ENCODE measurements around the gene KLHL2.
"Not testable (repeated sequence)": the region's sequence is repeated elsewhere in the genome, so short reads cannot be mapped to it uniquely, and the experiment has no call there.

The KLHL2 gene

GRCh38 chr4:165332502-165332901 lies 125.1 kb downstream of the KLHL2 start:
- DNase-seq = no peak

GRCh38 chr4:165335163-165335703 lies 127.9 kb downstream of the KLHL2 start:
- DNase-seq = no peak

- DNase-seq = no peak
These were observed 129.4 kb downstream of the KLHL2 start for GRCh38 chr4:165336743-165337142.

DNA sequence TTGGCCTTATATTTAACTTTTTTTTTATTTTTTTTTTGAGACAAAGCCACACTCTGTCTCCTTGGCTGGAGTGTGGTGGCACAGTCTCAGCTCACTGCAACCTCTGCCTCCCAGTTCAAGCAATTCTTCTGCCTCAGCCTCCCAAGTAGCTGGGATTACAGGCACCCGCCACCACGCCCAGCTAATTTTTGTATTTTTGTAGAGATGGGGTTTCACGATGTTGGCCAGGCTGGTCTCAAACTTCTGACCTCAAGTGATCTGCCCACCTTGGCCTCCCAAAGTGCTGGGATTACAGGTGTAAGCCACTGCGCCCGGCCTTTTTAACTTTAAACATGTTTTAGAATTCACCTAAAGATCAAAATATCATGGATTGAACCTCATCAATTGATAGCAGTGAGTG lies 135.0 kb downstream of the KLHL2 start:
- not testable (repeated sequence) for DNase-seq

DNA sequence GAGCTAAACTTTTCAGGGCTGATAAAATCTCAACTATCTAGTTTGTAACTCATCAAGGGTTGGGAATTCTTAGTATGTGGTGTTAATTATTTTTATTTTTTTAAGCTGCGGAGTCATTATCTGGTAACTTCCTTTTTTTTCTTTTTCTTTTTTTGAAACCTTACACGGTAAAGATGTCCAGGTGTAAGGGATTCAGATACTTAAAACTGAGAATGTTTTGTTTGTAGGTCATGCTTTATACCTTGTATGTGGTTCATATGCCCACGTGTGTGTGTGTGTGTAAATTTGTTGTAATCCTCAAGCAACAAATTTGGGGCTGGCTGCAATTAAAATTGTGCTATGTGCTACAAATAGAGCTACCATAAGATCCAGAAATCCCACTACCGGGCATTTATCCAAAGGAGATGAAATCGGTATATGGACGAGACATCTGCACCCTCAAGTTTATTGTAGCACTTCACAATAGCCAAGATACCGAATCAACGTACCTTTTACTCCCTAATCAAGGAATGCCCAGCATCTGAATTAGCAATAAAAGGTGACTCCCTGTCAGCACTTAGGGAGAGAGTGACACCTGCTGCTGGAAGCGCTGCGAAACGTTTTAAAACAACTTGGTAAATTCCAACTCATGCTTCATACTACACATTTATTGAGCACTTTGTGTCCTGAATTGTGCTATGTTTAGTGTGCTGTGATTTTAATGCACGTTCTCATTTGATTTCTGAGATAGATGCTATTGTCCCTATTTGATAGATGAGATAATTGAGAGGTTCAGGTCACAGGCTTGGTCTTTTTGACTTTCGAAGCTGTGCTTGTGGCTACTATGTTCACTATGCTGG lies 136.2 kb downstream of the KLHL2 start:
- DNase-seq = no peak

DNA sequence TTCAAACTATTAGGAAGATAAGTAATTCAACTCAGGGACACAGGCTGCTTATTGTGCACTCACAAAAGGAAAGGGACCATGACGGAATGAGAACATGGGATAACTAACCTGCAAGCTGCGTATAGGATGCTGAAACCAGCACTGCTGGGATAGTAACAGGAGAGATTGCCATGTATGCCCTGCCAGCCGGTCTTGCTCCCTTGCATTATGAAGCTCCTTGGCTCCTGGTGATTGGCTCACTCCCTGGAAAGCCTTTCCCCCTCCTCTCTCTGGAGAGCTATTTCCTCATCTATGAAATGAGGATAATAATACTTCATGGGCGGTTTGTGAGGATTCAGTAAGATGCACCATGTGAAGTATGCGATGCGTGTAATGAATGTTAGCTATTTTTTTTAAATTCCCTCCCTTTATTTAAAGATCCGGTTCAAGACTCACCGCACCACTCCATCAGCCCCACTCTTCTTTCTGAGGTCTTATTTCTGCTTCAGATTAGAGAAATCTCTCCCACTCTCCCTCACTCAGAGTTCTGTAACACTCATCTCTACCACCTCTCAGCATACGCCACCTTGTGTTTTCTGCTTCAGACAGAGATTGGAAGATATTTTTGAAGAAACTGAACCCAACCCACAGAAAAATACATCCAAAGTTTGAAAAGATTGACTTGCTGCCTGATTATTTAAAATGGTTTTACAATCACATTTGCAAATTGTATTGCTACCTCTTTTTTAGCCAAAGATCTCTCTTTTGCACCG lies 138.5 kb downstream of the KLHL2 start:
- no peak for DNase-seq

GRCh38 chr4:165347647-165348569 lies 140.5 kb downstream of the KLHL2 start:
- no peak for DNase-seq

DNA sequence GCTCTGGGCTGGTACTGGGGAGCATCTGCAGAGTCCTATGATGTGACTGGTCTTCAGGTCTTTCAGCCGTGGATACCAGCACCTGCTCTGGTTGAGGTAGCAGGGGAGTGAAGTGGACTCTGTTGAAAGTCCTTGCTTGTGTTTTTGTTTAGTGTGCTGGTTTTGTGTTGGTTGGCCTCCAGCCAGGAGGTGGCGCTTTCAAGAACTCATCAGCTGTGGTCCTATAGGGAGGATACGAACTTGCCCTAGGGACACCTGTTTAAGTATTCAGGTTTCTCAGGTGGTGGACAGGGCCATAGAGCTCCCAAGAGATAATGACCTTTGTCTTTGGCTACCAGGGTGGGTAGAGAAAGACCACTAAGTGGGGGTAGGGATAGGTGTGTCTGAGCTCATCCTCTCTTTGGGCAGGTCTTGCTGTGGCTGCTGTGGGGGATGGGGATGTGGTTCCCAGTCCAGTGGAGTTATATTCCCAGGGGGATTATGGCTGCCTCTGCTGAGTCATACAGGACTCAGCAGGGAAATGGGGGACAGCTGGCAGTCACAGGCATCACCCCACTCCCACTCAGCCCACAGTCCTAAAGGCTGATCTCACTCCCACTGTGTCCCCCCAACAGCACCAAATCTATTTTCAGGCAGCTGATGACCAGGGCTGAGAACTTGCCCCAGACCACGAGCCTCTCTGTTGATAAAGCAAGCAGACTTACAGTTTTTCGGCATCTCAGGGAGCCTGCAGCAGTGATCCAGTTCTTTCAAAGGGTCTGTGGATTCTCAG lies 144.2 kb downstream of the KLHL2 start:
- no peak for DNase-seq

GRCh38 chr4:165355900-165356300 lies 148.5 kb downstream of the KLHL2 start:
- DNase-seq = no peak

DNA sequence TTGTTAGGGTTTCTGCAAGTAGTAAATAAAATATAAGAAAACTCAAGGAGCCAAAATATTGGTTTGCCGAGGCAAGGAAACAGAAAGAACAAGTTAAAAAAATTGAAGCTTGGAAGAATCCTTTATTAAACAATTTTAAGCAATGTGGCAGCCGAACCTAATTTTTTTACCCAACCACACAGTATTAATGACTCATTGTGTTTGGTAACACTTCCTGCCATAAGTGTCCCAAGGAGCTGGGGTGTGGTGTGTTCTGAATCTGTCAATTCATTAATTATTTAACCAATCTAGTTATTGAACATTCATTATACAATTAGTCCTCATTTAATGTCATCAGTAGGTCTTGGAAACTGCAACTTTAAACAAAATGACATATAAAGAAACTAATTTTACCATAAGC lies 152.1 kb downstream of the KLHL2 start:
- no peak for DNase-seq

DNA sequence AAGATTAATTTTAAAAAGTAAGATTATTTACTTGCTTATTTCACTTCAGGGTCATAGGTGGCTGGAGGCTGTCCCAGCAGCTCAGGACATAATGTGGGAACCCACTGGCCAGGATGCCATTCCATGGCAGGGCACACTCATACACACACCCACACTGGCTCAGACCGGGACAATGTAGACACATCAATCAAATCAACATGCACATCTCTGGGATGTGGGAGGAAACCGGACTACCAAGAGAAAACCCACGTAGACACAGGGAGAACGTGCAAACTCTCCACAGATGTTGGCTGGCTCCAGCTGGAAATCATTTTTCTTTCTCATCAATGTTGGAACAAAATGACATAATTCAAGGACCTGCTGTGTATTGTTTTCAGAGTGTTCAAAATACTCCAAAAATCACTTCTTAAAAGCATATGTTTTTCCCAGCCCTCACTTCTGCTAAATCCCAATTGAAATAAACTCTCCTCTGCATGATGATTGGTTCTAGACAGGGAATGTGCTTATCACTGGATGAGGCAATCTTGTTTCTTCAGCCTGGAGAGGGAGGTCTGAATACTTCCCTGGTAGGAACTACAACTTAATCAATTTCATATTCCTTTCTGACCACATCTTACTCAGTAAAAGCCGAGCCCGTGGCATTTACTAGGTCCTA lies 152.8 kb downstream of the KLHL2 start:
- no peak for DNase-seq

DNA sequence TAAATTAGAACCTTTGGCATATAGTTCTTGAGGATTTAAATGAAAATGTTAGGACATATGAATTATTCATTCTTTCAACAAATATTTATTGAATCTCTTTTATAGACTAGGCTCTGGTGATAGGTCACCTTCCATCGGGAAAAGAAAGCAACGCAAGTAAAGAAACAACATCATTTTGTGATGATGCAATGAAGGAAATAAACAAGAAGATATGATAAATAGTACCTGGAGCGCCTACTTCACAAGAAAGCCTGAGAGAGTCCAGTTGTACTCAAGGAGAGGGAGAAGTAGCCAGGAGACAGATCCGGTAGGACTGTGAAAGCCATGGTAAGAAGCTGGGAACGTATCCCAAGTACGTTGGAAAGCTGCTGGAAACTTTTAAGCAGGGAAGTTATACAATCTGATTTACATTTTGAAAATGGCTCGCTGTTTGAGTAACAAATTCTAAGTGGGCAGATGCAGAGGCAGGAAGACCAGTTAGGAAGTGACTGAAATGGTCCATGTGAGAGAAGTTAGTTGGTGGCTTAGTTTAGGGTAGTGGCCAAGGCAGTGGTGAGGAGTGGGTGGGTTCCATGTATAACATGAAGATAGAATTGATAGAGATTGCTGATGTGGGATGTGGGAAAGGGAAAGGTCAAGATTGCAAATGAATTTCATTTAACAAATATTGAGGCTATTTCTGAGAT lies 153.8 kb downstream of the KLHL2 start:
- no peak for DNase-seq

- DNase-seq = no peak
These were observed 154.4 kb downstream of the KLHL2 start for GRCh38 chr4:165361810-165362209.

- no peak for DNase-seq
These were observed 157.2 kb downstream of the KLHL2 start for GRCh38 chr4:165364452-165365080.

DNA sequence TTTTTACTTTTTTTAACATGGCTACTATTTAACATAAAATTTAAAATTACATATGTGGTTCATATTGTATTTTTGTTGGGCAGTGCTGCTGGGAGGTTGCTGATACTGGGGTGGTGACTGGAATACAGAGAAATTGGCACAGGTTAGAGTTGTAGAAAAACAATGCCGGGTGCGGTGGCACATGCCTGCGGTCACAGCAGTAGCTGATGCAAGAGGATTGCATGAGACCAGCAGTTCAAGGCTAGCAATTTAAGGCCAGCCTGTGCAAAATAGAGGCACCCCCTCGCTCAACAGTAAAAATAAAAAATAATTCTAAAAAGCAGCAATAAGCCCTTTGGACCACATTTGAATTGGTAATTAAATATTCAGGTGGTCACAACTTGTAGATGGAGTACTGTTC lies 159.7 kb downstream of the KLHL2 start:
- DNase-seq = no peak

- no peak for DNase-seq
These were observed 160.8 kb downstream of the KLHL2 start for GRCh38 chr4:165368114-165368513.

GRCh38 chr4:165368567-165368966 lies 161.2 kb downstream of the KLHL2 start:
- DNase-seq = no peak

GRCh38 chr4:165369522-165369921 lies 162.2 kb downstream of the KLHL2 start:
- DNase-seq = no peak

DNA sequence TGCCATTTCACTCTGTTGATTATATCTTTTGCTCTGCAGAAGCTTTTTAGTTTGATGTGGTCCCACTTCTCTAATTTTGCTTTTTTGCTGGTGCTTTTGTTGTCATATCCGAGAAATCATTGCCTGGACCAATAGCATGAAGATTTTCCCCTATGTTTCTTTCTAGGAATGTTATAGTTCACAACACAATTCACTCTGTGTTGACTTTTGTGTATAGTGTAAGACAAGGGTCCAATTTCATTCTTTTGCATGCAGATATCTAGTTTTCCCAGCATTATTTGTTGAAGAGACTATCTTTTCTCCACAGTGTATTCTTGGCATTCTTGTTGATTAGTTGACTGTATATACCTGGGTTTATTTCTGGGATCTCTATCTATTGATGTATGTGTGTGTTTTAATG lies 163.2 kb downstream of the KLHL2 start:
- no peak for DNase-seq

Measured in GDM1 (cell line).